ENCODE results near the gene ZSCAN18. TPM values are rescaled to one million over a fixed set of nuclear protein-coding genes. Genes with fewer than 3 reads are reported as not detected.

ZSCAN18 gene, protein sequence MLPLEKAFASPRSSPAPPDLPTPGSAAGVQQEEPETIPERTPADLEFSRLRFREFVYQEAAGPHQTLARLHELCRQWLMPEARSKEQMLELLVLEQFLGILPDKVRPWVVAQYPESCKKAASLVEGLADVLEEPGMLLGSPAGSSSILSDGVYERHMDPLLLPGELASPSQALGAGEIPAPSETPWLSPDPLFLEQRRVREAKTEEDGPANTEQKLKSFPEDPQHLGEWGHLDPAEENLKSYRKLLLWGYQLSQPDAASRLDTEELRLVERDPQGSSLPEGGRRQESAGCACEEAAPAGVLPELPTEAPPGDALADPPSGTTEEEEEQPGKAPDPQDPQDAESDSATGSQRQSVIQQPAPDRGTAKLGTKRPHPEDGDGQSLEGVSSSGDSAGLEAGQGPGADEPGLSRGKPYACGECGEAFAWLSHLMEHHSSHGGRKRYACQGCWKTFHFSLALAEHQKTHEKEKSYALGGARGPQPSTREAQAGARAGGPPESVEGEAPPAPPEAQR
- 27.9 and 37.5 TPM in 2 replicates for total RNA-seq

DNA sequence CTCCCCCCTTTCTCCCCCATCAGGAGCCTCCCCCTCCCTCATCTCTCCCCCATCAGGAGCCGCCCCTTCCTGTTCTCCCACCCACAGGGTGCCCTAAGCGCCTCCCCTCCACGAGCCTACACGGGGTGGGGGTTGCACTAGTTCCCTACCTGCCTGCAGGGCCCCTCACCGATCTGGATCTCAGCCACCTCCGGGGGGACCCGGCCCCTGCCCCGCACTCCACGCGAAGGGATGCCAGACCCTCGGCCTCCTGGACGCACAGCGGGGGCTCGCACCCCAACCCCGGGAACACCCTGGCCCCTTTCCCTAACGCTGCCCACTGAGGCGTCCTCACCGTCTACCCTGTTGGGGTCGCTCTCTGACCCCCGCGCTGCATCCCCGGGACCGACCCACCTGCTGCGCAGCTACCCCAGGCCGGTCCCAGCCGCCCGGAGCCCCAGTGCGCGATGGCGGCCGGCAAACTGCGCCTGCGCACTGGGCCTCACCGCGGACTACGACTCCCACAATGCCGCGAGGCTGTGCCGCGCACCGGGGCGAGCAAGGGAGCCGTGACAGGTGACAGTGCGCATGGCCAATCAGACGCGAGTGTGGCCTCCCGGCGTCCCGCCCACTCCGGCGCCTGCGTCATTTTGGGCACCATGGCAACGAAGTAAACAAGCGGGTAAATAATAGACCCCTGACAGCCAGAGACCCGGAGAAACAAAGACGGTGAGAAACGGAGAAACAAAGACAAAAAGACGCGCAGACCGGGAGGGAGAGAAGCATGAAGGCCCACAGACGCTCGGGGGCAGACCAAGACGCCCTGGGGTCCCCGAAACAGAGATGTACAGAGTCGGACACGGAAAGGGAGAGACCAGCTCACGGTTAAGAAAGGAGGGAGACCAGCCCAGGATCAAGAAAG, at the start of gene ZSCAN18:
Gene ZSCAN18 (minus strand): TSS at position 451 of the 901 bp plus-strand sequence. CDS start 7,964 bp downstream, outside the sequence.

GRCh38 chr19:58059003-58059670, 38.9 kb downstream of the ZSCAN18 start, which contains the start of gene ZNF135:
ZNF135 (plus strand) TSS chr19:58059282; CDS start chr19:58060003, 721 bp downstream.

Other genes starting within 250 kb of the ZSCAN18 start
- 19.3 and 20.5 TPM in 2 replicates for gene ZNF587, start 248.4 kb downstream of the ZSCAN18 start, total RNA-seq
- gene ZNF814, start 209.2 kb downstream of the ZSCAN18 start, total RNA-seq = 6.9 and 7.3 TPM in 2 replicates
- gene ZNF417, start 181.6 kb downstream of the ZSCAN18 start, total RNA-seq = 20.7 and 21.4 TPM in 2 replicates
- 7.8 and 8.0 TPM in 2 replicates for gene ZNF418, start 162.8 kb downstream of the ZSCAN18 start, total RNA-seq
- 6.2 and 6.3 TPM in 2 replicates for gene ZNF256, start 150.5 kb downstream of the ZSCAN18 start, total RNA-seq
- 0.25 and 0.53 TPM in 2 replicates for gene C19orf18, start 123.7 kb downstream of the ZSCAN18 start, total RNA-seq
- gene ZNF606, start 95.4 kb downstream of the ZSCAN18 start, total RNA-seq = 9.0 and 10.7 TPM in 2 replicates
- gene ZSCAN1, start 64.2 kb downstream of the ZSCAN18 start, total RNA-seq = not detected in 2 replicates
- gene ZNF135, start 38.9 kb downstream of the ZSCAN18 start, total RNA-seq = 4.5 and 5.9 TPM in 2 replicates
- 14.1 and 14.7 TPM in 2 replicates for gene ZNF329, start 52.6 kb upstream of the ZSCAN18 start, total RNA-seq
- gene ZNF274, start 84.8 kb upstream of the ZSCAN18 start, total RNA-seq = 22.2 and 23.9 TPM in 2 replicates
- 32.6 and 34.4 TPM in 2 replicates for gene ZNF544, start 130.7 kb upstream of the ZSCAN18 start, total RNA-seq
- 2.9 and 3.3 TPM in 2 replicates for gene ZNF8, start 180.7 kb upstream of the ZSCAN18 start, total RNA-seq
- 37.9 and 40.6 TPM in 2 replicates for gene ERVK3-1, start 207.1 kb upstream of the ZSCAN18 start, total RNA-seq
- gene ZSCAN22, start 228.8 kb upstream of the ZSCAN18 start, total RNA-seq = 1.8 and 2.2 TPM in 2 replicates

Measured in aortic smooth muscle cell (primary cell).